Astrocyte (in vitro differentiated cells and primary cell): Measurements from ENCODE around the gene CPNE2. TPM values are rescaled to one million over a fixed set of nuclear protein-coding genes. Genes with fewer than 3 reads are reported as not detected.

ENCODE experiments used
- DNase-seq: peaks from one replicate; pipeline ENCODE4 v3.0.0-alpha.2; 2010; ENCODE audit warnings: low read depth
- FAIRE-seq: peaks from 2 replicates; lab custom pipeline; 2011; peaks lifted over from hg19 to GRCh38; lab: Jason Lieb, UNC
- H2AFZ ChIP-seq: 2 replicates; pipeline ENCODE4 v1.6.0; 2012; ENCODE audit warnings: low read depth, low read length, inconsistent platforms
- H3K27ac ChIP-seq: 2 replicates; pipeline ENCODE4 v1.5.1; 2011; ENCODE audit warnings: low read depth, low read length, inconsistent platforms
- H3K27me3 ChIP-seq: 2 replicates; pipeline ENCODE4 v1.6.0; 2011; ENCODE audit warnings: low read length, inconsistent platforms; ENCODE audit not compliant: insufficient read depth
- H3K36me3 ChIP-seq: 2 replicates; pipeline ENCODE4 v1.5.1; 2011; ENCODE audit warnings: low read length, inconsistent platforms; ENCODE audit not compliant: insufficient read depth
- H3K4me1 ChIP-seq: 2 replicates; pipeline ENCODE4 v1.5.1; 2011; ENCODE audit warnings: low read length, inconsistent platforms; ENCODE audit not compliant: insufficient read depth
- H3K4me2 ChIP-seq: 2 replicates; pipeline ENCODE4 v1.6.0; 2012; ENCODE audit warnings: low read length, inconsistent platforms
- H3K4me3 ChIP-seq: 2 replicates; pipeline ENCODE4 v1.5.1; 2011; ENCODE audit warnings: low read depth, mild to moderate bottlenecking, low read length, inconsistent platforms; ENCODE audit not compliant: insufficient read depth
- H3K79me2 ChIP-seq: 2 replicates; pipeline ENCODE4 v1.6.0; 2012; ENCODE audit warnings: mild to moderate bottlenecking, low read length, inconsistent platforms; ENCODE audit not compliant: insufficient read depth
- H3K9ac ChIP-seq: 2 replicates; pipeline ENCODE4 v1.6.0; 2012; ENCODE audit warnings: mild to moderate bottlenecking, low read length, inconsistent platforms
- H3K9me3 ChIP-seq: 2 replicates; pipeline ENCODE4 v1.5.1; 2012; ENCODE audit warnings: low read depth, mild to moderate bottlenecking, low read length, inconsistent platforms; ENCODE audit not compliant: insufficient read depth
- H4K20me1 ChIP-seq: 2 replicates; pipeline ENCODE4 v1.6.0; 2012; ENCODE audit warnings: low read length, inconsistent platforms; ENCODE audit not compliant: insufficient read depth
- H3K27ac Mint-ChIP-seq: one replicate; pipeline ENCODE4 v1.8.0; 2021; ENCODE audit warnings: mild to moderate bottlenecking, mixed read lengths; ENCODE audit not compliant: unreplicated experiment
- H3K27me3 Mint-ChIP-seq: one replicate; pipeline ENCODE4 v1.8.0; 2021; ENCODE audit warnings: low read depth, mixed read lengths; ENCODE audit not compliant: unreplicated experiment
- H3K36me3 Mint-ChIP-seq: one replicate; pipeline ENCODE4 v1.8.0; 2021; ENCODE audit warnings: low read depth, mixed read lengths; ENCODE audit not compliant: unreplicated experiment
- H3K4me1 Mint-ChIP-seq: one replicate; pipeline ENCODE4 v1.8.0; 2021; ENCODE audit warnings: low read depth, mixed read lengths; ENCODE audit not compliant: unreplicated experiment
- H3K4me3 Mint-ChIP-seq: one replicate; pipeline ENCODE4 v1.8.0; 2021; ENCODE audit warnings: mild to moderate bottlenecking, moderate library complexity, mixed read lengths; ENCODE audit not compliant: unreplicated experiment
- H3K9me3 Mint-ChIP-seq: one replicate; pipeline ENCODE4 v1.8.0; 2021; ENCODE audit warnings: mild to moderate bottlenecking, mixed read lengths; ENCODE audit not compliant: unreplicated experiment
- CTCF ChIP-seq: IDR thresholded peaks from 2 replicates; pipeline ENCODE4 v1.5.1; 2011; ENCODE audit warnings: low read depth, mild to moderate bottlenecking, inconsistent platforms, low read length, moderate library complexity; ENCODE audit not compliant: insufficient read depth
- EZH2 ChIP-seq: IDR thresholded peaks from 2 replicates; pipeline ENCODE4 v1.6.1; 2012; ENCODE audit warnings: mild to moderate bottlenecking, low read length, inconsistent platforms; ENCODE audit not compliant: insufficient read depth
- total RNA-seq: library from RNA; stranded (reverse); gene quantifications from 2 replicates; pipeline ENCODE4 v1.2.1, GENCODE V29; 2021

CPNE2 gene
- total RNA-seq, 1 donor from 2014 or later, result 19.3 TPM

- TF ChIP-seq CTCF, result no peak
- no peak for TF ChIP-seq EZH2
Observed at GRCh38 chr16:57081744-57082143, 10.6 kb upstream of the CPNE2 start.

GRCh38 chr16:57082664-57083063 is 9.7 kb upstream of the CPNE2 start:
- Histone ChIP-seq H3K79me2 (no peaks in the 10 kb centered on the region), H3K36me3 (no peaks in the 10 kb centered on the region), H4K20me1 (no peaks in the 10 kb centered on the region), H3K27ac (no peak overlapping the region), H3K4me3 (no peak overlapping the region), H3K4me2 (no peak overlapping the region), H2AFZ (no peak overlapping the region), H3K9ac (no peak overlapping the region), H3K4me1 (no peaks in the 10 kb centered on the region), H3K27me3 (no peaks in the 10 kb centered on the region), H3K9me3 (no peaks in the 10 kb centered on the region)
- no peak for TF ChIP-seq CTCF
- no peak for TF ChIP-seq EZH2
- FAIRE-seq (no peak), DNase-seq (no peak)
- Mint-ChIP-seq H3K9me3 (peaks cover 3% of the 10 kb centered on the region), H3K4me1 (no peaks in the 10 kb centered on the region), H3K36me3 (peaks cover 4% of the 10 kb centered on the region), H3K27ac (no peak overlapping the region), H3K4me3 (no peak overlapping the region), H3K27me3 (peaks cover 16% of the 10 kb centered on the region)

More at GRCh38 chr16:57081744-57082143, 10.6 kb upstream of the CPNE2 start:
- H3K4me3 ChIP-seq, result no peak overlapping the region
- no peaks in the 10 kb centered on the region for H3K4me1 ChIP-seq
- Mint-ChIP-seq H3K9me3 (no peaks in the 10 kb centered on the region), H3K4me3 (no peak overlapping the region), H3K36me3 (peaks cover 7% of the 10 kb centered on the region), H3K4me1 (no peaks in the 10 kb centered on the region), H3K27me3 (peaks cover 16% of the 10 kb centered on the region), H3K27ac (no peak overlapping the region)
- no peak overlapping the region for H3K27ac ChIP-seq
- FAIRE-seq (no peak), DNase-seq (no peak)
- no peaks in the 10 kb centered on the region for H3K79me2 ChIP-seq
- H2AFZ ChIP-seq, result no peak overlapping the region
- H3K4me2 ChIP-seq, result no peak overlapping the region
- H3K9ac ChIP-seq, result no peak overlapping the region
- no peaks in the 10 kb centered on the region for H3K27me3 ChIP-seq
- H3K36me3 ChIP-seq, result no peaks in the 10 kb centered on the region
- H3K9me3 ChIP-seq, result no peaks in the 10 kb centered on the region
- no peaks in the 10 kb centered on the region for H4K20me1 ChIP-seq

GRCh38 chr16:57083485-57084126 is 8.8 kb upstream of the CPNE2 start:
- H3K4me3 ChIP-seq, result no peak overlapping the region
- H3K27ac ChIP-seq, result no peak overlapping the region
- TF ChIP-seq EZH2 (no peak), CTCF (no peak)
- no peak overlapping the region for H3K4me3 Mint-ChIP-seq
- no peaks in the 10 kb centered on the region for H3K4me1 ChIP-seq
- H3K79me2 ChIP-seq, result no peaks in the 10 kb centered on the region
- no peak overlapping the region for H3K27ac Mint-ChIP-seq
- H3K36me3 ChIP-seq, result no peaks in the 10 kb centered on the region
- no peaks in the 10 kb centered on the region for H3K27me3 ChIP-seq
- H3K4me2 ChIP-seq, result no peak overlapping the region
- H3K9me3 ChIP-seq, result no peaks in the 10 kb centered on the region
- no peak overlapping the region for H3K9ac ChIP-seq
- DNase-seq (no peak), FAIRE-seq (no peak)
- no peaks in the 10 kb centered on the region for H3K4me1 Mint-ChIP-seq
- H4K20me1 ChIP-seq, result no peaks in the 10 kb centered on the region
- H3K9me3 Mint-ChIP-seq, result peaks cover 3% of the 10 kb centered on the region
- H3K27me3 Mint-ChIP-seq, result peaks cover 20% of the 10 kb centered on the region
- H3K36me3 Mint-ChIP-seq, result peaks cover 4% of the 10 kb centered on the region
- H2AFZ ChIP-seq, result no peak overlapping the region
